HEK293 (cell line): ENCODE data around the gene SLC25A52.

Experiments used
- CTCF ChIA-PET: fragments of 350-600 bp; formaldehyde crosslinking; extraction: SDS; loops from one replicate; lab custom pipeline; 2021; ENCODE audit warnings: antibody characterized with exemption; lab: Yijun Ruan, JAX
- POLR2A ChIA-PET: fragments of 300-600 bp; formaldehyde crosslinking; extraction: SDS; loops from one replicate; lab custom pipeline; 2020; ENCODE audit warnings: antibody characterized with exemption, inconsistent platforms; lab: Yijun Ruan, JAX
- H3K27ac ChIP-seq: fragments of 200-500 bp; sonication (Bioruptor generic); 2 replicates; pipeline ENCODE4 v1.5.1; 2014; ENCODE audit warnings: low read depth, low read length, control low read depth, inconsistent platforms; ENCODE audit errors: extremely low read depth
- H3K36me3 ChIP-seq, 2 experiments: fragments of 200-500 bp in 1 of 2; sonication (Bioruptor generic) in 1 of 2; 1 replicate in 1 of 2; 2 replicates in 1 of 2; pipeline ENCODE4 v1.5.1; 2014 to 2017; ENCODE audit warnings: inconsistent platforms in 2 of 2, low read length in 2 of 2; ENCODE audit not compliant: control insufficient read depth in 2 of 2, insufficient read depth in 1 of 2
- H3K4me1 ChIP-seq: fragments of 200-500 bp; sonication (Bioruptor generic); 2 replicates; pipeline ENCODE4 v1.5.1; 2014; ENCODE audit warnings: mild to moderate bottlenecking, low read length, inconsistent platforms; ENCODE audit not compliant: control insufficient read depth, insufficient read depth
- H3K4me3 ChIP-seq: 2 replicates; pipeline ENCODE4 v1.5.1; 2011; ENCODE audit warnings: low read depth, mild to moderate bottlenecking, control low read depth, low read length, moderate library complexity
- H3K9me3 ChIP-seq: fragments of 200-500 bp; sonication (Bioruptor generic); 2 replicates; pipeline ENCODE4 v1.5.1; 2014; ENCODE audit warnings: low read depth, low read length, inconsistent platforms; ENCODE audit not compliant: control insufficient read depth, insufficient read depth
- BCL11B ChIP-seq: fragments of 450-650 bp; formaldehyde crosslinking; IDR thresholded peaks from 2 replicates; pipeline ENCODE4 v1.5.1; 2016; ENCODE audit warnings: low read depth, missing biosample characterization, missing genetic modification characterization
- HOXA7 ChIP-seq: sonication (generic); formaldehyde crosslinking; IDR thresholded peaks from 2 replicates; pipeline ENCODE4 v1.8.1; 2022; ENCODE audit warnings: missing genetic modification reagents, borderline replicate concordance
- SETDB1 ChIP-seq: IDR thresholded peaks from one replicate; pipeline ENCODE4 v1.6.1; 2017; ENCODE audit warnings: mild to moderate bottlenecking, low read length, moderate library complexity, mixed read lengths; ENCODE audit not compliant: insufficient read length
- TRIM28 ChIP-seq: IDR thresholded peaks from 2 replicates; pipeline ENCODE4 v1.6.1; 2011; ENCODE audit warnings: low read length, control low read depth, borderline replicate concordance
- ZBTB20 ChIP-seq: fragments of 450-650 bp; formaldehyde crosslinking; IDR thresholded peaks from 2 replicates; pipeline ENCODE4 v1.5.1; 2016; ENCODE audit warnings: missing biosample characterization, missing genetic modification characterization
- ZBTB8A ChIP-seq: fragments of 450-650 bp; formaldehyde crosslinking; IDR thresholded peaks from 2 replicates; pipeline ENCODE4 v1.5.1; 2016; ENCODE audit warnings: missing biosample characterization, missing genetic modification characterization
- ZNF155 ChIP-seq: fragments of 450-650 bp; formaldehyde crosslinking; IDR thresholded peaks from 2 replicates; pipeline ENCODE4 v1.5.1; 2016; ENCODE audit warnings: missing biosample characterization, missing genetic modification characterization
- ZNF362 ChIP-seq: fragments of 450-650 bp; formaldehyde crosslinking; IDR thresholded peaks from 2 replicates; pipeline ENCODE4 v1.5.1; 2016; ENCODE audit warnings: missing biosample characterization, missing genetic modification characterization
- ZNF501 ChIP-seq: fragments of 450-650 bp; formaldehyde crosslinking; IDR thresholded peaks from 2 replicates; pipeline ENCODE4 v1.5.1; 2016; ENCODE audit warnings: missing biosample characterization, missing genetic modification characterization
- ZNF623 ChIP-seq: fragments of 450-650 bp; formaldehyde crosslinking; IDR thresholded peaks from 2 replicates; pipeline ENCODE4 v1.5.1; 2016; ENCODE audit warnings: missing biosample characterization, missing genetic modification characterization
- ZNF629 ChIP-seq: fragments of 450-650 bp; formaldehyde crosslinking; IDR thresholded peaks from 2 replicates; pipeline ENCODE4 v1.5.1; 2017; ENCODE audit warnings: missing biosample characterization, missing genetic modification characterization
- ZNF704 ChIP-seq: fragments of 450-650 bp; formaldehyde crosslinking; IDR thresholded peaks from 2 replicates; pipeline ENCODE4 v1.5.1; 2016; ENCODE audit warnings: missing biosample characterization, missing genetic modification characterization
- ZNF768 ChIP-seq: fragments of 450-650 bp; formaldehyde crosslinking; IDR thresholded peaks from 2 replicates; pipeline ENCODE4 v1.5.1; 2018; ENCODE audit warnings: missing biosample characterization, mild to moderate bottlenecking, missing genetic modification characterization
- ZSCAN23 ChIP-seq: fragments of 450-650 bp; formaldehyde crosslinking; IDR thresholded peaks from 2 replicates; pipeline ENCODE4 v1.5.1; 2016; ENCODE audit warnings: missing biosample characterization, missing genetic modification characterization
- TF ChIP-seq, protein P1 (sequence below): fragments of 450-650 bp; IDR thresholded peaks from 2 replicates; pipeline ENCODE4 v1.5.1; 2018; ENCODE audit warnings: missing biosample characterization, missing genetic modification characterization
- TF ChIP-seq, protein P2 (sequence below): fragments of 450-650 bp; formaldehyde crosslinking; IDR thresholded peaks from 2 replicates; pipeline ENCODE4 v1.5.1; 2016; ENCODE audit warnings: missing biosample characterization, missing genetic modification characterization, borderline replicate concordance
- TF ChIP-seq, protein P3 (sequence below): fragments of 450-650 bp; formaldehyde crosslinking; IDR thresholded peaks from 2 replicates; pipeline ENCODE4 v1.5.1; 2016; ENCODE audit warnings: missing biosample characterization, missing genetic modification characterization

The SLC25A52 gene

GRCh38 chr18:31723990-31724711 lies 36.5 kb downstream of the SLC25A52 start (continued):
- TF ChIP-seq, protein P1, sequence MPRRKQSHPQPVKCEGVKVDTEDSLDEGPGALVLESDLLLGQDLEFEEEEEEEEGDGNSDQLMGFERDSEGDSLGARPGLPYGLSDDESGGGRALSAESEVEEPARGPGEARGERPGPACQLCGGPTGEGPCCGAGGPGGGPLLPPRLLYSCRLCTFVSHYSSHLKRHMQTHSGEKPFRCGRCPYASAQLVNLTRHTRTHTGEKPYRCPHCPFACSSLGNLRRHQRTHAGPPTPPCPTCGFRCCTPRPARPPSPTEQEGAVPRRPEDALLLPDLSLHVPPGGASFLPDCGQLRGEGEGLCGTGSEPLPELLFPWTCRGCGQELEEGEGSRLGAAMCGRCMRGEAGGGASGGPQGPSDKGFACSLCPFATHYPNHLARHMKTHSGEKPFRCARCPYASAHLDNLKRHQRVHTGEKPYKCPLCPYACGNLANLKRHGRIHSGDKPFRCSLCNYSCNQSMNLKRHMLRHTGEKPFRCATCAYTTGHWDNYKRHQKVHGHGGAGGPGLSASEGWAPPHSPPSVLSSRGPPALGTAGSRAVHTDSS (tag by site-specific recombination): no peak
- TF ChIP-seq, protein P2, sequence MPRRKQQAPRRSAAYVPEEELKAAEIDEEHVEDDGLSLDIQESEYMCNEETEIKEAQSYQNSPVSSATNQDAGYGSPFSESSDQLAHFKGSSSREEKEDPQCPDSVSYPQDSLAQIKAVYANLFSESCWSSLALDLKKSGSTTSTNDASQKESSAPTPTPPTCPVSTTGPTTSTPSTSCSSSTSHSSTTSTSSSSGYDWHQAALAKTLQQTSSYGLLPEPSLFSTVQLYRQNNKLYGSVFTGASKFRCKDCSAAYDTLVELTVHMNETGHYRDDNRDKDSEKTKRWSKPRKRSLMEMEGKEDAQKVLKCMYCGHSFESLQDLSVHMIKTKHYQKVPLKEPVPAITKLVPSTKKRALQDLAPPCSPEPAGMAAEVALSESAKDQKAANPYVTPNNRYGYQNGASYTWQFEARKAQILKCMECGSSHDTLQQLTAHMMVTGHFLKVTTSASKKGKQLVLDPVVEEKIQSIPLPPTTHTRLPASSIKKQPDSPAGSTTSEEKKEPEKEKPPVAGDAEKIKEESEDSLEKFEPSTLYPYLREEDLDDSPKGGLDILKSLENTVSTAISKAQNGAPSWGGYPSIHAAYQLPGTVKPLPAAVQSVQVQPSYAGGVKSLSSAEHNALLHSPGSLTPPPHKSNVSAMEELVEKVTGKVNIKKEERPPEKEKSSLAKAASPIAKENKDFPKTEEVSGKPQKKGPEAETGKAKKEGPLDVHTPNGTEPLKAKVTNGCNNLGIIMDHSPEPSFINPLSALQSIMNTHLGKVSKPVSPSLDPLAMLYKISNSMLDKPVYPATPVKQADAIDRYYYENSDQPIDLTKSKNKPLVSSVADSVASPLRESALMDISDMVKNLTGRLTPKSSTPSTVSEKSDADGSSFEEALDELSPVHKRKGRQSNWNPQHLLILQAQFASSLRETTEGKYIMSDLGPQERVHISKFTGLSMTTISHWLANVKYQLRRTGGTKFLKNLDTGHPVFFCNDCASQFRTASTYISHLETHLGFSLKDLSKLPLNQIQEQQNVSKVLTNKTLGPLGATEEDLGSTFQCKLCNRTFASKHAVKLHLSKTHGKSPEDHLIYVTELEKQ (tag by site-specific recombination): no peak
- TF ChIP-seq ZNF362 (tag by site-specific recombination) (no peak), ZNF155 (tag by site-specific recombination) (no peak), ZNF768 (tag by site-specific recombination) (no peak), HOXA7 (CRISPR knock-in tag) (no peak), TRIM28 (no peak), ZSCAN23 (no peak), SETDB1 (no peak), ZNF704 (tag by site-specific recombination) (no peak), BCL11B (tag by site-specific recombination) (no peak), ZBTB20 (no peak)
- TF ChIP-seq, protein P3, sequence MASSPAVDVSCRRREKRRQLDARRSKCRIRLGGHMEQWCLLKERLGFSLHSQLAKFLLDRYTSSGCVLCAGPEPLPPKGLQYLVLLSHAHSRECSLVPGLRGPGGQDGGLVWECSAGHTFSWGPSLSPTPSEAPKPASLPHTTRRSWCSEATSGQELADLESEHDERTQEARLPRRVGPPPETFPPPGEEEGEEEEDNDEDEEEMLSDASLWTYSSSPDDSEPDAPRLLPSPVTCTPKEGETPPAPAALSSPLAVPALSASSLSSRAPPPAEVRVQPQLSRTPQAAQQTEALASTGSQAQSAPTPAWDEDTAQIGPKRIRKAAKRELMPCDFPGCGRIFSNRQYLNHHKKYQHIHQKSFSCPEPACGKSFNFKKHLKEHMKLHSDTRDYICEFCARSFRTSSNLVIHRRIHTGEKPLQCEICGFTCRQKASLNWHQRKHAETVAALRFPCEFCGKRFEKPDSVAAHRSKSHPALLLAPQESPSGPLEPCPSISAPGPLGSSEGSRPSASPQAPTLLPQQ: no peak

- Histone ChIP-seq H3K27ac (no peak overlapping the region), H3K36me3 (no peaks in the 10 kb centered on the region), H3K9me3 (no peaks in the 10 kb centered on the region), H3K4me3 (no peak overlapping the region), H3K4me1 (no peaks in the 10 kb centered on the region)
- no peak for TF ChIP-seq ZBTB20
- no peak for TF ChIP-seq ZBTB8A
- TF ChIP-seq, protein P1 (tag by site-specific recombination): no peak
- no peak for TF ChIP-seq ZNF501 (tag by site-specific recombination)
- no peak for TF ChIP-seq ZNF629 (tag by site-specific recombination)
- no peak for TF ChIP-seq ZNF623
- CTCF ChIA-PET: interaction anchor here (0.6 to 4.9 kb wide), 13 partner anchors 11 to 753 kb away, joined by 3 to 80 read pairs (median 5); no protein-coding TSS in a partner anchor
- POLR2A ChIA-PET: no interaction called here
Observed at GRCh38 chr18:31723639-31723989, 37.1 kb downstream of the SLC25A52 start.
